GM12878 (cell line): Measurements from ENCODE around the gene SULF2. TPM values are rescaled to one million over a fixed set of nuclear protein-coding genes. Genes with fewer than 3 reads are reported as not detected.

ENCODE experiments used
- ATAC-seq: fragments of 200-7000 bp; cut with Tn5 transposase; 3 replicates; pipeline ENCODE4 v1.9.1; 2020; ENCODE audit warnings: mild to moderate bottlenecking, moderate library complexity
- BruUV-seq: library from RNA; stranded (reverse); fragments of 400-500 nt; replicated peaks from 2 replicates; lab custom pipeline; 2021; lab: Mats Ljungman, UMichigan
- CTCF ChIA-PET: fragments of 300-600 bp; sonication (Branson Sonifier 250); formaldehyde crosslinking; extraction: SDS; loops from one replicate; lab custom pipeline; 2021; ENCODE audit warnings: inconsistent platforms; lab: Yijun Ruan, JAX
- POLR2A ChIA-PET: fragments of 350-600 bp; formaldehyde crosslinking; extraction: SDS; loops from one replicate; lab custom pipeline; 2021; ENCODE audit warnings: inconsistent platforms; lab: Charles Lee
- RAD21 ChIA-PET: fragments of 300-600 bp; sonication (Branson Sonifier 250); formaldehyde crosslinking; loops from one replicate; lab custom pipeline; 2023; ENCODE audit warnings: antibody characterized with exemption; ENCODE audit not compliant: unreplicated experiment; lab: Charles Lee
- SMC1A ChIA-PET: fragments of 300-600 bp; sonication (Branson Sonifier 250); formaldehyde crosslinking; loops from one replicate; lab custom pipeline; 2023; ENCODE audit not compliant: unreplicated experiment, uncharacterized antibody; lab: Charles Lee
- DNase-seq: peaks from one replicate; pipeline ENCODE4 v3.0.0-alpha.2; 2011; ENCODE audit warnings: low read depth, low spot score
- FAIRE-seq: peaks from 3 replicates; lab custom pipeline; 2011; peaks lifted over from hg19 to GRCh38; lab: Jason Lieb, UNC
- H2AFZ ChIP-seq: 2 replicates; pipeline ENCODE4 v1.6.0; 2011; ENCODE audit warnings: low read depth, low read length, control low read depth; ENCODE audit not compliant: control insufficient read depth
- H3K27ac ChIP-seq: 2 replicates; pipeline ENCODE4 v1.5.1; 2011; ENCODE audit warnings: control low read depth; ENCODE audit not compliant: control insufficient read depth, insufficient read depth
- H3K27me3 ChIP-seq, 2 experiments: replicated peaks in 1 of 2; 2 replicates each; pipeline versions ENCODE4 v1.6.0 to v1.6.1; 2011; ENCODE audit warnings: low read length in 1 of 2; ENCODE audit not compliant: control insufficient read depth in 2 of 2, insufficient read depth in 2 of 2
- H3K36me3 ChIP-seq, 2 experiments: 2 replicates each; pipeline ENCODE4 v1.5.1; 2011; ENCODE audit warnings: low read length in 1 of 2; ENCODE audit not compliant: control insufficient read depth in 2 of 2, insufficient read depth in 2 of 2
- H3K4me1 ChIP-seq: 2 replicates; pipeline ENCODE4 v1.6.1; 2011; ENCODE audit warnings: mild to moderate bottlenecking, low read length, moderate library complexity, mixed read lengths; ENCODE audit not compliant: control insufficient read depth, insufficient read depth
- H3K4me2 ChIP-seq: 2 replicates; pipeline ENCODE4 v1.6.0; 2011; ENCODE audit warnings: control low read depth; ENCODE audit not compliant: control insufficient read depth, insufficient read depth
- H3K4me3 ChIP-seq: fragments of 200-600 bp; sonication (generic); 2 replicates; pipeline ENCODE4 v1.5.1; 2016
- H3K79me2 ChIP-seq: 2 replicates; pipeline ENCODE4 v1.6.0; 2011; ENCODE audit warnings: low read length; ENCODE audit not compliant: control insufficient read depth, insufficient read depth
- H3K9ac ChIP-seq: 2 replicates; pipeline ENCODE4 v1.8.0; 2011; ENCODE audit warnings: low read length, control low read depth, mixed read lengths; ENCODE audit not compliant: control insufficient read depth, insufficient read depth
- H3K9me3 ChIP-seq: replicated peaks from 3 replicates; pipeline ENCODE4 v1.5.1; 2011; ENCODE audit warnings: mild to moderate bottlenecking, low read length; ENCODE audit not compliant: control insufficient read depth, insufficient read depth
- H4K20me1 ChIP-seq: 2 replicates; pipeline ENCODE4 v1.6.0; 2011; ENCODE audit not compliant: control insufficient read depth, insufficient read depth
- BHLHE40 ChIP-seq, 2 experiments: fragments of 450-650 bp in 1 of 2; IDR thresholded peaks; 2 replicates each; pipeline ENCODE4 v1.6.1; 2011 to 2017; ENCODE audit warnings: low read depth in 2 of 2, borderline replicate concordance in 1 of 2, improper control_type of control experiment in 1 of 2, low read length in 1 of 2, mild to moderate bottlenecking in 1 of 2
- DPF2 ChIP-seq: fragments of 450-650 bp; IDR thresholded peaks from 2 replicates; pipeline ENCODE4 v1.6.1; 2017; ENCODE audit warnings: mild to moderate bottlenecking
- EP300 ChIP-seq, 2 experiments: fragments of 150-350 bp in 1 of 2; IDR thresholded peaks; 2 replicates each; pipeline ENCODE4 v1.6.1; 2011 to 2012; ENCODE audit warnings: low read depth in 2 of 2, low read length in 2 of 2, borderline replicate concordance in 1 of 2, improper control_type of control experiment in 1 of 2, inconsistent platforms in 1 of 2; ENCODE audit not compliant: control insufficient read depth in 1 of 2
- ETV6 ChIP-seq, 2 experiments: fragments of 450-650 bp in 1 of 2; IDR thresholded peaks in 1 of 2; conservative IDR thresholded peaks in 1 of 2; 2 replicates each; pipeline ENCODE4 v1.6.1; 2014; ENCODE audit warnings: antibody characterized with exemption in 1 of 2, borderline replicate concordance in 1 of 2, low read depth in 1 of 2, mild to moderate bottlenecking in 1 of 2, moderate library complexity in 1 of 2
- FOXK2 ChIP-seq: fragments of 450-650 bp; IDR thresholded peaks from 2 replicates; pipeline ENCODE4 v1.6.1; 2017; ENCODE audit warnings: mild to moderate bottlenecking, moderate library complexity
- GATAD2B ChIP-seq: fragments of 450-650 bp; conservative IDR thresholded peaks from 2 replicates; pipeline ENCODE4 v1.6.1; 2017; ENCODE audit warnings: low read depth, mild to moderate bottlenecking, moderate library complexity
- IKZF2 ChIP-seq, 2 experiments: fragments of 450-650 bp; IDR thresholded peaks; 2 replicates each; pipeline ENCODE4 v1.6.1; 2017; ENCODE audit warnings: mild to moderate bottlenecking in 2 of 2, moderate library complexity in 2 of 2
- IRF4 ChIP-seq: IDR thresholded peaks from 2 replicates; pipeline ENCODE4 v1.6.1; 2011; ENCODE audit warnings: low read depth, low read length
- MEF2A ChIP-seq: IDR thresholded peaks from 2 replicates; pipeline ENCODE4 v1.6.1; 2011; ENCODE audit warnings: low read depth, mild to moderate bottlenecking, low read length, moderate library complexity; ENCODE audit not compliant: insufficient read depth
- MTA2 ChIP-seq: fragments of 450-650 bp; IDR thresholded peaks from 2 replicates; pipeline ENCODE4 v1.6.1; 2016; ENCODE audit warnings: low read depth, mild to moderate bottlenecking, moderate library complexity
- NBN ChIP-seq: fragments of 450-650 bp; IDR thresholded peaks from 2 replicates; pipeline ENCODE4 v1.6.1; 2016
- NR2C1 ChIP-seq: fragments of 450-650 bp; IDR thresholded peaks from 2 replicates; pipeline ENCODE4 v1.6.1; 2017; ENCODE audit warnings: antibody characterized with exemption, mild to moderate bottlenecking, moderate library complexity
- PKNOX1 ChIP-seq: fragments of 450-650 bp; IDR thresholded peaks from 2 replicates; pipeline ENCODE4 v1.6.1; 2016; ENCODE audit warnings: mild to moderate bottlenecking
- PML ChIP-seq: IDR thresholded peaks from 2 replicates; pipeline ENCODE4 v1.6.1; 2012; ENCODE audit warnings: low read length, inconsistent platforms
- RELB ChIP-seq: fragments of 450-650 bp; IDR thresholded peaks from 2 replicates; pipeline ENCODE4 v1.6.1; 2017; ENCODE audit warnings: low read depth, mild to moderate bottlenecking, moderate library complexity
- SP1 ChIP-seq: IDR thresholded peaks from one replicate; pipeline ENCODE4 v1.6.1; 2011; ENCODE audit warnings: low read depth, low read length
- SUZ12 ChIP-seq: fragments of 200-600 bp; sonication (generic); IDR thresholded peaks from one replicate; pipeline ENCODE4 v1.6.1; 2018; ENCODE audit warnings: antibody characterized with exemption, mild to moderate bottlenecking; ENCODE audit not compliant: unreplicated experiment
- TCF12 ChIP-seq: IDR thresholded peaks from 2 replicates; pipeline ENCODE4 v1.6.1; 2011; ENCODE audit warnings: low read depth, mild to moderate bottlenecking, low read length
- WRNIP1 ChIP-seq: IDR thresholded peaks from 2 replicates; pipeline ENCODE4 v1.6.1; 2011; ENCODE audit warnings: low read depth, low read length, improper control_type of control experiment, borderline replicate concordance
- ZNF274 ChIP-seq: IDR thresholded peaks from one replicate; pipeline ENCODE4 v1.8.0; 2011; ENCODE audit not compliant: insufficient read length, insufficient read depth
- WGBS: methylation state at CpG from one replicate; pipeline ENCODE4 v1.1.6; 2016; ENCODE audit warnings: low lambda C conversion rate; ENCODE audit not compliant: insufficient replicate concordance, insufficient coverage; ENCODE audit errors: missing lambda C conversion rate; 5-methylcytosine and 5-hydroxymethylcytosine counted together
- in situ Hi-C: fragments of 300-500 bp; cut with MboI; formaldehyde crosslinking; loops from 9 replicates; pipeline ENCODE4 v1.14.3; 2018; ENCODE audit warnings: mixed read lengths
- intact Hi-C: fragments of 100-400 bp; cut with micrococcal nuclease; formaldehyde crosslinking; loops from one replicate; pipeline ENCODE4 v1.14.2; 2022; ENCODE audit not compliant: unreplicated experiment
- polyA plus RNA-seq, 11 experiments: library from polyadenylated mRNA; depleted of rRNA in 4 of 11; unstranded in 6 of 11; stranded (reverse) in 5 of 11; fragments of >200 nt; fragmentation: Nextera tagmentation in 4 of 11; fragmentation: Illumina TruSeq in 1 of 11; extraction: Ambion mirVana in 4 of 11; extraction: Trizol in 1 of 11; gene quantifications; 1 replicate in 1 of 11; 2 replicates in 10 of 11; pipeline versions ENCODE4 v1.2.1 to v1.2.3, GENCODE V29; 2011 to 2016; ENCODE audit warnings: inconsistent platforms in 2 of 11, missing spikeins in 2 of 11, low read depth in 1 of 11
- total RNA-seq, 4 experiments: library from RNA; depleted of rRNA in 3 of 4; stranded (reverse); fragments of >200 nt in 3 of 4; fragmentation: Illumina TruSeq in 1 of 4; extraction: Trizol in 1 of 4; gene quantifications; 2 replicates each; pipeline versions ENCODE4 v1.2.1 to v1.2.3, GENCODE V29; 2013 to 2021

The SULF2 gene
- total and polyA plus RNA-seq, 10 of the 15 experiments (the other 5 are each of a cell fraction or from before 2014, with no cell fraction given), result 0.69 to 4.1 (median 1.6) TPM

- no peak for TF ChIP-seq IKZF2 (IDR thresholded peaks at IDR 0.05)
- no peak for TF ChIP-seq ZNF274
These were observed 72.1 kb downstream of the SULF2 start (continued) for GRCh38 chr20:47713163-47713562.

GRCh38 chr20:47711046-47711752 is 74.1 kb downstream of the SULF2 start:
- Histone ChIP-seq H3K79me2 (no peaks in the 10 kb centered on the region), H3K27ac (no peak overlapping the region), H3K4me1 (peaks cover 36% of the 10 kb centered on the region), H3K9me3 (no peaks in the 10 kb centered on the region), H3K27me3 (no peaks in the 10 kb centered on the region), H3K36me3 (no peaks in the 10 kb centered on the region), H3K9ac (no peak overlapping the region), H3K4me3 (no peak overlapping the region), H2AFZ (peak overlapping the region; percentile 21; the same call in 1 of the 2 replicates), H4K20me1 (no peaks in the 10 kb centered on the region), H3K4me2 (peak overlapping the region; percentile 26)
- intact Hi-C loops, result no loop called here
- ATAC-seq (peak; percentile 72), FAIRE-seq (no peak), DNase-seq (no peak)
- SMC1A ChIA-PET, result interaction anchor here (1.0 to 3.1 kb wide), 7 partner anchors 13 to 144 kb away, joined by 3 to 34 read pairs (median 4); no protein-coding TSS in a partner anchor
- POLR2A ChIA-PET, result no interaction called here
- RAD21 ChIA-PET, result interaction anchor here (0.5 to 2.9 kb wide), 8 partner anchors 9 to 911 kb away, joined by 3 to 16 read pairs (median 3); no protein-coding TSS in a partner anchor
- in situ Hi-C loops, result no loop called here
- WGBS, result 45% methylated on average over 19 of the region's 19 CpGs
- CTCF ChIA-PET, result interaction anchor here (0.7 to 5.1 kb wide), 9 partner anchors 14 to 909 kb away, joined by 3 to 74 read pairs (median 6); no protein-coding TSS in a partner anchor
- no TSS peak for BruUV-seq
- TF ChIP-seq TCF12, result 0 out of 2 replicates have a peak, but pooled peaks have one; percentile 29
- no peak for TF ChIP-seq NR2C1
- TF ChIP-seq PKNOX1, result peak; percentile 37; the same call in 1 of the 2 replicates
- TF ChIP-seq BHLHE40 (IDR thresholded peaks at IDR 0.05; ENCODE audit: borderline replicate concordance in 1 of 2, low read depth in 2 of 2, low read length in 1 of 2), result peak; percentile 77 to 95; a peak in 3 of 4 replicates
- TF ChIP-seq ETV6 (conservative IDR thresholded peaks at IDR 0.05 in 1 of 2, IDR thresholded peaks at IDR 0.05 in 1 of 2; ENCODE audit: borderline replicate concordance in 1 of 2, low read depth in 1 of 2), result 0 out of 4 replicates have a peak, but pooled peaks of 1 of the 2 experiments have one; percentile 65
- 0 out of 2 replicates have a peak, but pooled peaks have one; percentile 15 for TF ChIP-seq MTA2
- no peak for TF ChIP-seq MEF2A
- no peak for TF ChIP-seq SP1
- TF ChIP-seq EP300 (IDR thresholded peaks at IDR 0.05; ENCODE audit: borderline replicate concordance in 1 of 2, control insufficient read depth in 1 of 2, low read depth in 2 of 2, low read length in 2 of 2), result no peak
- TF ChIP-seq GATAD2B, result peak; percentile 75
- 0 out of 2 replicates have a peak, but pooled peaks have one; percentile 15 for TF ChIP-seq NBN
- peak; percentile 33; the same call in 1 of the 2 replicates for TF ChIP-seq RELB
- peak; percentile 77; the same call in 1 of the 2 replicates for TF ChIP-seq DPF2
- no peak for TF ChIP-seq IRF4
- no peak for TF ChIP-seq PML
- TF ChIP-seq IKZF2 (IDR thresholded peaks at IDR 0.05), result peak; percentile 35 to 45; a peak in 2 of 4 replicates
- TF ChIP-seq WRNIP1, result no peak
- TF ChIP-seq SUZ12, result no peak
- no peak for TF ChIP-seq FOXK2
